ENCODE data around the gene HSFX1. TPM values are rescaled to one million over a fixed set of nuclear protein-coding genes. Genes with fewer than 3 reads are reported as not detected.
"Not testable (repeated sequence)": the region's sequence is repeated elsewhere in the genome, so short reads cannot be mapped to it uniquely, and the experiment has no call there.

HSFX1 gene
- total RNA-seq, 1 experiment from 2014 or later, result 0.23 TPM

- H3K27me3 ChIP-seq (replicated peaks; ENCODE audit: control insufficient read depth, insufficient read depth, low read length), result no peaks in the 10 kb centered on the region
- H3K9me3 Mint-ChIP-seq (ENCODE audit: unreplicated experiment), result no peaks in the 10 kb centered on the region
- no TSS peak for BruUV-seq (replicated peaks)
These were observed 10.9 kb upstream of the HSFX1 start for GRCh38 chrX:149762696-149763614.

GRCh38 chrX:149770344-149770743 lies 3.5 kb upstream of the HSFX1 start:
- H3K27me3 ChIP-seq (replicated peaks; ENCODE audit: control insufficient read depth, insufficient read depth, low read length); H3K4me3 ChIP-seq (ENCODE audit: low read depth, low read length); BruUV-seq (replicated peaks); H3K4me3 Mint-ChIP-seq (ENCODE audit: unreplicated experiment); H3K4me1 Mint-ChIP-seq (ENCODE audit: low read depth, unreplicated experiment); DNase-seq; H3K36me3 ChIP-seq (ENCODE audit: control insufficient read depth, insufficient read depth, low read length); H3K9me3 ChIP-seq; H3K27ac Mint-ChIP-seq (ENCODE audit: unreplicated experiment); CTCF ChIA-PET; H3K27me3 Mint-ChIP-seq (ENCODE audit: insufficient read depth, unreplicated experiment); H3K36me3 Mint-ChIP-seq (ENCODE audit: insufficient read depth, unreplicated experiment); H3K9me3 Mint-ChIP-seq (ENCODE audit: unreplicated experiment); H3K4me1 ChIP-seq; POLR2A ChIA-PET; intact Hi-C loops (cut with micrococcal nuclease; ENCODE audit: unreplicated experiment): not testable (repeated sequence)

More at GRCh38 chrX:149762696-149763614, 10.9 kb upstream of the HSFX1 start:
- no peaks in the 10 kb centered on the region for H3K36me3 ChIP-seq (ENCODE audit: control insufficient read depth, insufficient read depth, low read length)
- no peaks in the 10 kb centered on the region for H3K9me3 ChIP-seq
- H3K4me1 Mint-ChIP-seq (ENCODE audit: low read depth, unreplicated experiment), result no peaks in the 10 kb centered on the region
- POLR2A ChIA-PET, result no interaction called here
- H3K36me3 Mint-ChIP-seq (ENCODE audit: insufficient read depth, unreplicated experiment), result no peaks in the 10 kb centered on the region
- no peaks in the 10 kb centered on the region for H3K4me1 ChIP-seq
- TF ChIP-seq CTCF (IDR thresholded peaks at IDR 0.05; ENCODE audit: insufficient read depth in 1 of 2, low read depth in 1 of 2, low read length in 1 of 2, severe bottlenecking in 1 of 2, unreplicated experiment in 1 of 2), result no peak
- intact Hi-C loops (cut with micrococcal nuclease; ENCODE audit: unreplicated experiment), result no loop called here
- H3K4me3 ChIP-seq (ENCODE audit: low read depth, low read length), result no peak overlapping the region
- CTCF ChIA-PET, result no interaction called here
- H3K4me3 Mint-ChIP-seq (ENCODE audit: unreplicated experiment), result no peak overlapping the region
- H3K27me3 Mint-ChIP-seq (ENCODE audit: insufficient read depth, unreplicated experiment), result peaks cover 5% of the 10 kb centered on the region
- no peak for DNase-seq
- no peak overlapping the region for H3K27ac Mint-ChIP-seq (ENCODE audit: unreplicated experiment)

GRCh38 chrX:149773026-149773425 lies 842 bp upstream of the HSFX1 start:
- H3K4me1 ChIP-seq; H3K27ac Mint-ChIP-seq (ENCODE audit: unreplicated experiment); BruUV-seq (replicated peaks); H3K4me3 Mint-ChIP-seq (ENCODE audit: unreplicated experiment); H3K27me3 ChIP-seq (replicated peaks; ENCODE audit: control insufficient read depth, insufficient read depth, low read length); H3K36me3 Mint-ChIP-seq (ENCODE audit: insufficient read depth, unreplicated experiment); intact Hi-C loops (cut with micrococcal nuclease; ENCODE audit: unreplicated experiment); H3K4me1 Mint-ChIP-seq (ENCODE audit: low read depth, unreplicated experiment); CTCF ChIA-PET; H3K36me3 ChIP-seq (ENCODE audit: control insufficient read depth, insufficient read depth, low read length); DNase-seq; H3K4me3 ChIP-seq (ENCODE audit: low read depth, low read length); POLR2A ChIA-PET; H3K9me3 ChIP-seq; H3K27me3 Mint-ChIP-seq (ENCODE audit: insufficient read depth, unreplicated experiment); H3K9me3 Mint-ChIP-seq (ENCODE audit: unreplicated experiment): not testable (repeated sequence)

- H3K9me3 ChIP-seq; H3K4me1 Mint-ChIP-seq (ENCODE audit: low read depth, unreplicated experiment); H3K9me3 Mint-ChIP-seq (ENCODE audit: unreplicated experiment); H3K4me3 Mint-ChIP-seq (ENCODE audit: unreplicated experiment); POLR2A ChIA-PET; H3K4me1 ChIP-seq; BruUV-seq (replicated peaks); CTCF ChIA-PET; DNase-seq; H3K36me3 Mint-ChIP-seq (ENCODE audit: insufficient read depth, unreplicated experiment); H3K36me3 ChIP-seq (ENCODE audit: control insufficient read depth, insufficient read depth, low read length); H3K4me3 ChIP-seq (ENCODE audit: low read depth, low read length); H3K27me3 ChIP-seq (replicated peaks; ENCODE audit: control insufficient read depth, insufficient read depth, low read length); H3K27ac Mint-ChIP-seq (ENCODE audit: unreplicated experiment); intact Hi-C loops (cut with micrococcal nuclease; ENCODE audit: unreplicated experiment); H3K27me3 Mint-ChIP-seq (ENCODE audit: insufficient read depth, unreplicated experiment): not testable (repeated sequence)
These were observed 4.1 kb downstream of the HSFX1 start for GRCh38 chrX:149777999-149778398.

- DNase-seq; H3K4me1 ChIP-seq; POLR2A ChIA-PET; H3K4me3 Mint-ChIP-seq (ENCODE audit: unreplicated experiment); H3K4me3 ChIP-seq (ENCODE audit: low read depth, low read length); H3K36me3 Mint-ChIP-seq (ENCODE audit: insufficient read depth, unreplicated experiment); intact Hi-C loops (cut with micrococcal nuclease; ENCODE audit: unreplicated experiment); H3K27me3 ChIP-seq (replicated peaks; ENCODE audit: control insufficient read depth, insufficient read depth, low read length); H3K27ac Mint-ChIP-seq (ENCODE audit: unreplicated experiment); H3K4me1 Mint-ChIP-seq (ENCODE audit: low read depth, unreplicated experiment); H3K9me3 ChIP-seq; BruUV-seq (replicated peaks); H3K9me3 Mint-ChIP-seq (ENCODE audit: unreplicated experiment); CTCF ChIA-PET; H3K36me3 ChIP-seq (ENCODE audit: control insufficient read depth, insufficient read depth, low read length); H3K27me3 Mint-ChIP-seq (ENCODE audit: insufficient read depth, unreplicated experiment): not testable (repeated sequence)
These were observed 7.9 kb downstream of the HSFX1 start, which contains the start of gene MAGEA9 for GRCh38 chrX:149781727-149782126. MAGEA9 (plus strand) TSS chrX:149781930; CDS start chrX:149786211, 4,281 bp downstream.

- POLR2A ChIA-PET; H3K36me3 Mint-ChIP-seq (ENCODE audit: insufficient read depth, unreplicated experiment); H3K36me3 ChIP-seq (ENCODE audit: control insufficient read depth, insufficient read depth, low read length); H3K9me3 Mint-ChIP-seq (ENCODE audit: unreplicated experiment); H3K4me3 ChIP-seq (ENCODE audit: low read depth, low read length); H3K27me3 ChIP-seq (replicated peaks; ENCODE audit: control insufficient read depth, insufficient read depth, low read length); H3K4me1 Mint-ChIP-seq (ENCODE audit: low read depth, unreplicated experiment); H3K4me1 ChIP-seq; DNase-seq; CTCF ChIA-PET; H3K9me3 ChIP-seq; intact Hi-C loops (cut with micrococcal nuclease; ENCODE audit: unreplicated experiment); H3K27ac Mint-ChIP-seq (ENCODE audit: unreplicated experiment); H3K4me3 Mint-ChIP-seq (ENCODE audit: unreplicated experiment); BruUV-seq (replicated peaks): not testable (repeated sequence)
- peaks cover 12% of the 10 kb centered on the region for H3K27me3 Mint-ChIP-seq (ENCODE audit: insufficient read depth, unreplicated experiment)
These were observed 21.7 kb downstream of the HSFX1 start for GRCh38 chrX:149795531-149795930.
